GM21423 (cell line): ENCODE measurements around the gene TBCD.
"Not testable (repeated sequence)": the region's sequence is repeated elsewhere in the genome, so short reads cannot be mapped to it uniquely, and the experiment has no call there.

ENCODE experiments used
- ATAC-seq: cut with Tn5 transposase; IDR thresholded peaks from one replicate; pipeline ENCODE4 v1.9.1; 2021; ENCODE audit warnings: mild to moderate bottlenecking, moderate library complexity; ENCODE audit not compliant: unreplicated experiment

TBCD gene

DNA sequence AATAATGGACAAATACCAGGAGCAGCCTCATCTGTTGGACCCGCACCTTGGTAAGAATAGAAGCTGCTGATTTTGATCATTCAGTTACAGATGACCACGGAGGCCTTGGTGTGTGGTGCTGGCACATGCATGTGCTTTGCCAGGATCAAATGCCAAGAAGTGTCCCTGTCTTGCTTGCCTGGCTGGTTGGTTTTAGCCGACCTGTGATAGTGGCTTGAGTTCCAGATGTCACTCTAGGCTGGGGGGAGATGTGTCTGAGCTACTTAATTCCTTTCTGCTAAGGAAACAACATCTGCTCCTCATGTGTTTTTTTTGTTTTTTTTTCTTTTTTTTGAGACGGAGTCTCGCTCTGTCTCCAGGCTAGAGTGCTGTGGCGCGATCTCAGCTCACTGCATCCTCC is 4.3 kb downstream of the TBCD start:
- no peak for ATAC-seq

DNA sequence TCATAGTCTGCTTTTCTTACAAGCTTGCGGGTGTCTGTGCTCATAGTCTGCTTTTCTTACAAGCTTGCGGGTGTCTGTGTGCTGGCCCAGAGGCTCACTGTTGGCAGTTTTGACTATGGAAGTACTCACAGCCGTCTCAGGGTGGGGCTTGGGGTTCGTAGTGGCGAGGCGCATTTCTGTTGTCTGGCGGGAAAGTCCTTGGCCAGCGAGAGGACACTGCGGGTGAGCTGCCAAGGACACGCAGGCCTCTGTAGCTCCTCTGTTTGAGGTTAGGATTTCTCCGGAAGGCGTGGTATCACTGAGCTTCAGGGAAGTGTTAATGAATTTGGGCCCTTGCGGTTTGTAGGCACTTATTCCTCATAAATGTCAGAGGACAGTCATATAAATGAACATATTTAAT is 13.5 kb downstream of the TBCD start:
- no peak for ATAC-seq

DNA sequence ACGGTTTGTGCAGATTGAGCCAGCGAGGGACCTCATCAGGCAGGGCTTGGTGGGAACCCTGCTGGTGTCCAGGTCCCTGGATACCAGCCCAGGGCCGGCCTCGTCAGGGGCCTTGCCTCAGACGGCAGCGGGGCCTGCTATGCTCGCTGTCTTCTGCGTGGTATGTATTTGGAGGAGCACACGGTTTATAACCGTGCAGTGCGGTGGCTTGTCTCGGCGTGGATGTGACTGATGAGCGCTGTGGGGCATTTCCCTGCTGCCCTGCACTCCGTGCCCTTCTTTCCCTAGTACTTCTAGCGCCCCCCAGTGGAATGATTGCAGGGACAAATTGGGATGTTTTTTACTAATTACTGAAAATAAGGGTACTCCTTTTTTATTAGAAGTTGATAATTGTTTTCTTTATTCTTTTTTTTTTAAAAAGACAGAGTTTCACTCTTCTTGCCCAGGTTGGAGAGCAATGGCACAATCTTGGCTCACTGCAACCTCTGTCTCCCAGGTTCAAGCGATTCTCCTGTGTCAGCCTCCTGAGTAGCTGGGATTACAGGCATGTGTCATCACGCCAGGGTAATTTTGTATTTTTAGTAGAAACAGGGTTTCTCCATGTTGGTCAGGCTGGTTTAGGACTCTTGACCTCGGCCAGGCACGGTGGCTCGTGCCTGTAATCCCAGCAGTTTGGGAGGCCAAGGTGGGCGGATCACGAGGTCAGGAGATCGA is 15.3 kb downstream of the TBCD start:
- no peak for ATAC-seq

DNA sequence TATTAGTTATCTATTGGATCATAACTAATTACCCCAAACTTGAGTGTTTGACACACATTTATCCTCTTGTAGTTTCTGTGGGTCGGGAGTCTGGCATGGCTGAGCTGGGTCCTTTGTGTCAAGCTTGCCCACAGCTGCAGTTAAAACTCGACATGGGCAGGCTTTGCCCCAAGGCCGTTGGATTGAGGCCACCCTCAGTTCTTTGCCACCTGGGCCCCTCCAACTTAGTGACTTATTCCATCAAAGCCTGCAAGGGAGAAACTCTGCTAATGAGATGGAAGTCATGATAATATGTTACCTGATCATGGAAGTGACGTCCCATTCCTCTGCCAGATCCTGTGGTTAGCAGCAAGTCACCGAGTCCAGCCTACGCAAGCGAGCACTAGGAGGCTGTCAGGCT is 17.2 kb downstream of the TBCD start:
- no peak for ATAC-seq

DNA sequence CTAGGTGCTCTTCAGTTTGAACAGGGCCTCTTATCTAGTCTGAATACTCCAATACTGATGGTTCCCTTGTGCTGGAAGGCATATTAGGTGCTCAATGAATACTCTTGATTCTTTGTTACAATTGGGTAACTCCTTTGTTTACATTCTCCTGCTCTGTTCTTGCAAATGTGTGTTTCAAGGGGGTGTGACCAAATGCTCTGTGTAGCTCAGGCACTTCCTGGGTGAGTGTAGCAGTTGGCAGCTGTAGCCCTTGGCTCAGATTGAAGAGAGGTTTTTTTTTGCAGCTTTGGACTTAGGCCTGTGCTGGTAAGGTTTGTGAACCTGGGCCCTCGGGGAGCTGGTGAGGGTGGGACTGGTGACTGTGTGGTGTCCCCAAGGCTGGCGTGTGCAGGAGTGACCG is 20.2 kb downstream of the TBCD start:
- no peak for ATAC-seq

DNA sequence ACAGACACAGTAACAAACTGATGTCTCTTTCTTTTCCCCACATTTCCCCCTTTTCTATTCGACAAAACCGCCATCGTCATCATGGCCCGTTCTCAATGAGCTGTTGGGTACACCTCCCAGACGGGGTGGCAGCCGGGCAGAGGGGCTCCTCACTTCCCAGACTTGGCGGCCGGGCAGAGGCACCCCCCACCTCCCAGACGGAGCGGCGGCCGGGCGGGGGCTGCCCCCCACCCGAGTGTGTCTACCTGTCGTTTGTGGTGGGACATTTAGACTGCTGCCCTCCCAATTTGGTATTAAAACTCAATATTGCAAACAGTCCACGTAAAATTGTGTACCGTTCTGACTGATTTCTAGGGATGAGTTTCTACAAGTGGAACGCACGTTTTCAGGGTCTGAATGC is 22.6 kb downstream of the TBCD start:
- ATAC-seq: not testable (repeated sequence)

DNA sequence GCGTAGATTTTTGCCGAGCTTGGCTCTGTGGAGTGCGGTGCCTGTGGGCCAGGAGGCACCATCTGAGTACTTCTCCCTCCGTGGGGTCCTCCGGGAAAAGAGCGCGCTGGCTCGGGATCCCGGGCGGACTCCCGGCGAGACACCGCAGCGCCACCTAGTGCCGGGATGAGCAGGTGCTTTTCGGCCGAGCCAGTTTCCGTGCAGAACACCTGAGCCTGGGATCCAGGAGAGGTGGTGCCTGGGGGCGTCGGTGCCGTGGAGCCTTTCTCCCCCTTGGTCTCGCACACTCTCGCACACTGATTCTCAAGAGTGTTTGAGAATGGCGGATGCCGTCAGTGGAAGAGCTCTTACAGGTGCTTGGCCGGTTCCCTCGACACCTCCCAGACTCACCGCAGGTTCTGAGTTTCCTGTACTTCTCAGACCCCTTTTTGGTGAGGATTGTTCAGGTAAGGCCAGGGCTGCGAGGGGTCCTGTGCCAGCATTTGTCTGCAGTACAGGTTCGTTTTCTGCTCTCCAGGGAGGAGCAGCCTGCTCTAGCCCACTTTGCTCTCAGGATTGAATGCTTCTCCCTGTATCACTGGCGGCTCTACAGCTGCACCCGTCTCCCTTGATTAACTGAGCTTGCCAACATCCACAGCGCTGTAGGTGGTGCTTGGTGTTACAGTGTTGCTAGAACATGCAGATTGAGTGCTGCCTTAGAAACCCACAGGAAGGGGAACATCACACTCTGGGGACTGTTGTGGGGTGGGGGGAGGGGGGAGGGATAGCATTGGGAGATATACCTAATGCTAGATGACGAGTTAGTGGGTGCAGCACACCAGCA is 23.3 kb downstream of the TBCD start:
- ATAC-seq: no peak

DNA sequence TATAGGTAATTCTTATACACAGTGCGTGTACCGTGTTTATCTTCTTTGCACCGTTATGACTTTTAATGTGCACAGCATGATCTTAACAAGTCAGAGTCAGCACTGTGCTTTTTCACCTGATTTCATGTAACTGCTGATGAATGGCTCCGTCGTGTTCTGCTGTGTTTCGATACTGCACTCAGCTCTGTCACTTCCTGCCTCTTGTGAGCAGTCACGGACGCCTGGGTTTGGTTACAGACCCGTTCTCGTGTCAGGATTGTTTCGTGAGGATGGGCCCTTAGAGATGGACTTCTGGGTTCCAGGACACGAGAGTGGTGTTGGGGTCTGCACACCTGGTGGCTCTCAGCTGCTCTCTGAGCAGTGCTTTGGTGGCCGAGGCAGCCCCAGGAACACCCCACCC is 24.6 kb downstream of the TBCD start:
- ATAC-seq: no peak

DNA sequence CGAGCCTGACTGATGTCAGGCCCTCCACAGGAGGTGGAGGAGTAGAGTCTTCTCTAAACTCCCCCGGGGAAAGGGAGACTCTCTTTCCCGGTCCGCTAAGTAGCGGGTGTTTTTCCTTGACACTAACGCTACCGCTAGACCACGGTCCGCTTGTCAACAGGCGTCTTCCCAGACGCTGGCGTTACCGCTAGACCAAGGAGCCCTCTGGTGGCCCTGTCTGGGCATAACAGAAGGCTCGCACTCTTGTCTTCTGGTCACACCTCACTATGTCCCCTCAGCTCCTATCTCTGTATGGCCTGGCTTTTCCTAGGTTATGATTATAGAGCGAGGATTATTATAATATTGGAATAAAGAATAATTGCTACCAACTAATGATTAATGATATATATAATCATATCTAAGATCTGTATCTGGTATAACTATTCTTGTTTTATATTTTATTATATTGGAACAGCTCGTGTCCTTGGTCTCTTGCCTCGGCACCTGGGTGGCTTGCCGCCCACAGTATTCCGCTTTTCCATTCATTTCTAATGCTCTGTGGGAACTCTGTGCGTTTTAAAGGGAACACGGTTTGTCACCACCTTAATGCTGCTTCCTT is 26.0 kb downstream of the TBCD start:
- ATAC-seq: not testable (repeated sequence)

- no peak for ATAC-seq
Observed at GRCh38 chr17:82779541-82779940, 27.7 kb downstream of the TBCD start.

GRCh38 chr17:82780195-82780594 is 28.3 kb downstream of the TBCD start:
- no peak for ATAC-seq

GRCh38 chr17:82780971-82781893 is 29.4 kb downstream of the TBCD start:
- no peak for ATAC-seq

DNA sequence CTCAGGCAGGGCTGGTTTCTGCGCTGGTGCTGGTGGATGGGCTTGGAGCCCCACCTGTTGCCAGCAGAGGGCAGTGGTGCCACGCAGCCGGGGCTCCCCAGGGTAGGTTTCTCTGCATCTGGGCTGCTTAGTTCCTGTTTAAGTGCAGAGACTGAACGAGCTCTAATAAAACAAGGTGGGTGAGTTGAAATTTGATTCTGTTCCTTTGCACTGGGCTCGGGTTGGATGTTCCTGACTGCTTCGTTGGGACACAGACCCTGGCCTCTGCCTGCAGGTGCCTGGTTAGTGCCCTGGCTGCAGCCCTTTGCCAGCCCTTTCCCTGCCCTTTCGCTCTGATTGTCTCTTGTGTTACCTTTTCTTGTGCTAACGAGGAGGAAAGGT is 30.0 kb downstream of the TBCD start:
- ATAC-seq: no peak

DNA sequence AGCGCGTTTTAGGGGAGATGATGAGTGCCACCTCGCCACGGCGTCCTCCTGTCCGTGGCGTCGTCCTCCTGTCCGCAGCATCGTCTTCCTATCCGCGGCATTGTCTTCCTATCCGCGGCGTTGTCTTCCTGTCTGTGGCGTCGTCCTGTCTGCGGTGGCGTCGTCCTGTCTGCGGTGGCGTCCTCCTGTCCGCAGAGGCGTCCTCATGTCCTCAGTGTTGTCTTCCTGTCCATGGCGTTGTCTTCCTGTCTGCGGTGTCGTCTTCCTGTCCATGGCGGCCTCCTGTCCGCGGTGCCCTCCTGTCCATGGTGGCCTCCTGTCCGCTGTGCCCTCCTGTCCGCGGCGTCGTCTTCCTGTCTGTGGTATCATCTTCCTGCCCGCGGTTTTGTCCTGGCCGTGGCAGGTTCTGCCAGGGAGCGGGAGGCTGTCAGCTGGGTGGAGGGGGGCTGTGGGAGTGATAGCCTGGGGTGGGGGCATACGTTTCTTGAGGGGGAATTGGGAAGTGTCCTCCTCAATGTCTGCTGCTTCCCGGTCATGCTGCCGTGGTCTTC is 30.9 kb downstream of the TBCD start:
- no peak for ATAC-seq

DNA sequence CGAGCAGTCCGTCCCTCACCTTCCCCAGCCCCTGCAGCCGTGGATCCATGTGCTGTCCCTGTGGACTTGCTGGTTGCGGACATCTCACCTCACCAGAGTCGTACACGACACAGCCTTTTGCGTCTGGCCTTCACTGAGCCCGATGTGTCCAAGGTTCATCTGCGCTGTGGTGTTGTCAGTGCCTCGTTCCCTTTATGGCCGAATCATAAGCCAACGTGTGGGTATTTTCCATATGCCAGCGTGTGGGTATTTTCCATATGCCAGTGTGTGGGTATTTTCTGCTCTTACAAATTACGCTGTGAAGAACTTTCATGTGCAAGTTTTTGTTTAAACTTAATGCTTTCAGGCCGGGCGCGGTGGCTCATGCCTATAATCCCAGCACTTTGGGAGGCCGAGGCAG is 31.6 kb downstream of the TBCD start:
- ATAC-seq: no peak

DNA sequence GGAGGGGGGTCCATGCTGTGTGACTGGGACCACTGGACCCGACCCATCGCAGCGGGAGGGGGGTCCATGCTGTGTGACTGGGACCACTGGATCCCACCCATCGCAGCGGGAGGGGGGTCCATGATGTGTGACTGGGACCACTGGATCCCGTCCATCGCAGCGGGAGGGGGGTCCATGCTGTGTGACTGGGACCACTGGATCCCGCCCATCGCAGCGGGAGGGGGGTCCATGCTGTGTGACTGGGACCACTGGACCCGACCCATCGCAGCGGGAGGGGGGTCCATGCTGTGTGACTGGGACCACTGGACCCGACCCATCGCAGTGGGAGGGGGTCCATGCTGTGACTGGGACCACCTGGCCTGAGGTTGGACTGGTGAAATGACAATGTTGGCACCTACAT is 33.7 kb downstream of the TBCD start:
- not testable (repeated sequence) for ATAC-seq

- ATAC-seq: no peak
Observed at GRCh38 chr17:82786427-82786826, 34.6 kb downstream of the TBCD start.

- ATAC-seq: no peak
Observed at GRCh38 chr17:82787081-82787848, 35.4 kb downstream of the TBCD start.

DNA sequence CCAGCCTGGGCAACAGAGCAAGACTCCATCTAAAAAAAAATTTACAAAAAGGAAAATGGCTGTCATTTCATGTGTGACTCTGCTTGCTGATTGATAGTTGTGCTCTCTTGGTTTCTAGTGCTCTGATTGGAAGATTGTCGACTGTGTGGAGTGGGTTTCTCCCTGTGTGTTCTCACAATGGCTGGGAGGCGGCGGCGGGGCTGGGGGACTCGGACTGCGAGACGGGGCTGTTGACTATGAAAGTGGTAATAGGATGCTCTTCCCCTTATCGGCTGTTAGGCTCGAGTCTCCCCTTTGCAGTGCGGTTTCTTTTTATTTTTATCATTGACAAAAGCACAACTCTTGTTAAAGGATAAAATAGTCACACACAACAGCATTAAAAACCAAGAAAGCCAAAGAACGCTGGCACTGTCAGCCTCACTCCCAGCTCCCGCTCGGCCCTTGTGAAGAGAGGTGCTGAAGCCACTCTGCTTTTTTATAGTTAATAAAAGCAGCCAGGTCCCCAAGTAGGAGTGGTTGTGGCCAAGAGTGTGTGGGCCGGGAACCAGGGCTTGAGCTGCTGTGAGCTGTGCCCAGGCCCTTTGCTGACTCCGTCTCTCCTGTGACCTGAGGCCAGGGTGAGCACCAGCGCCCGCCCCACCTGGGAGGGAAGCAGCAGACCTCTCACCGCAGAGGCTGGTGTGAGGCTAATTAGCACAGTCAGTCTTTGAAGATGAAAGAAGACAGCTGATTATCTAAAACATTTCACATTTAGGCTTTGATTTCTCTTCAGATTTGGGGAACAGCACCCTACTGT is 36.5 kb downstream of the TBCD start:
- ATAC-seq: no peak
